ENCODE results near the gene CACNA1C.

Gene CACNA1C

GRCh38 chr12:2142068-2142467 lies 89.3 kb downstream of the CACNA1C start:
- no peak for DNase-seq

- no peak for DNase-seq
Observed at GRCh38 chr12:2144951-2145350, 92.2 kb downstream of the CACNA1C start.

GRCh38 chr12:2145433-2145998 lies 92.7 kb downstream of the CACNA1C start:
- DNase-seq = no peak

GRCh38 chr12:2147335-2147734 lies 94.5 kb downstream of the CACNA1C start:
- DNase-seq = no peak

GRCh38 chr12:2149091-2149490 lies 96.3 kb downstream of the CACNA1C start:
- DNase-seq = no peak

GRCh38 chr12:2150833-2151232 lies 98.0 kb downstream of the CACNA1C start:
- DNase-seq = no peak

- no peak for DNase-seq
Observed at GRCh38 chr12:2151391-2151790, 98.6 kb downstream of the CACNA1C start.

GRCh38 chr12:2152134-2152533 lies 99.3 kb downstream of the CACNA1C start:
- DNase-seq = no peak

- no peak for DNase-seq
Observed at GRCh38 chr12:2154050-2154449, 101.3 kb downstream of the CACNA1C start.

GRCh38 chr12:2154521-2154920 lies 101.7 kb downstream of the CACNA1C start:
- no peak for DNase-seq

- no peak for DNase-seq
Observed at GRCh38 chr12:2156333-2156732, 103.5 kb downstream of the CACNA1C start.

GRCh38 chr12:2160043-2160442 lies 107.3 kb downstream of the CACNA1C start:
- DNase-seq = no peak

- DNase-seq = no peak
Observed at GRCh38 chr12:2161473-2161872, 108.7 kb downstream of the CACNA1C start.

- DNase-seq = no peak
Observed at GRCh38 chr12:2163177-2163941, 110.6 kb downstream of the CACNA1C start.

- DNase-seq = no peak
Observed at GRCh38 chr12:2165021-2165420, 112.2 kb downstream of the CACNA1C start.

GRCh38 chr12:2165927-2166326 lies 113.1 kb downstream of the CACNA1C start:
- no peak for DNase-seq

- no peak for DNase-seq
Observed at GRCh38 chr12:2166696-2167095, 113.9 kb downstream of the CACNA1C start.

GRCh38 chr12:2167231-2167630 lies 114.4 kb downstream of the CACNA1C start:
- DNase-seq = no peak

- DNase-seq = no peak
Observed at GRCh38 chr12:2168808-2169207, 116.0 kb downstream of the CACNA1C start.

GRCh38 chr12:2169489-2169888 lies 116.7 kb downstream of the CACNA1C start:
- no peak for DNase-seq

GRCh38 chr12:2169940-2170339 lies 117.2 kb downstream of the CACNA1C start:
- DNase-seq = no peak

GRCh38 chr12:2170376-2170775 lies 117.6 kb downstream of the CACNA1C start:
- no peak for DNase-seq

- no peak for DNase-seq
Observed at GRCh38 chr12:2171672-2172426, 119.1 kb downstream of the CACNA1C start.
